A673 (cell line): ENCODE data around the gene CARMIL1.

ENCODE experiments used
- EZH2 ChIP-seq: fragments of 200-600 bp; sonication (generic); IDR thresholded peaks from 2 replicates; pipeline ENCODE4 v1.6.1; 2017; ENCODE audit warnings: borderline replicate concordance, low read depth, mild to moderate bottlenecking, mixed read lengths, antibody characterized with exemption, low read length; ENCODE audit not compliant: poor library complexity, severe bottlenecking
- TF ChIP-seq, protein P1 (sequence below): fragments of 300-800, 200-600 bp; sonication (generic); conservative IDR thresholded peaks from 2 replicates; pipeline ENCODE4 v1.5.1; 2017; ENCODE audit warnings: low read depth, mild to moderate bottlenecking, antibody characterized with exemption, low read length, moderate library complexity, mixed read lengths

- TF ChIP-seq, protein P1, sequence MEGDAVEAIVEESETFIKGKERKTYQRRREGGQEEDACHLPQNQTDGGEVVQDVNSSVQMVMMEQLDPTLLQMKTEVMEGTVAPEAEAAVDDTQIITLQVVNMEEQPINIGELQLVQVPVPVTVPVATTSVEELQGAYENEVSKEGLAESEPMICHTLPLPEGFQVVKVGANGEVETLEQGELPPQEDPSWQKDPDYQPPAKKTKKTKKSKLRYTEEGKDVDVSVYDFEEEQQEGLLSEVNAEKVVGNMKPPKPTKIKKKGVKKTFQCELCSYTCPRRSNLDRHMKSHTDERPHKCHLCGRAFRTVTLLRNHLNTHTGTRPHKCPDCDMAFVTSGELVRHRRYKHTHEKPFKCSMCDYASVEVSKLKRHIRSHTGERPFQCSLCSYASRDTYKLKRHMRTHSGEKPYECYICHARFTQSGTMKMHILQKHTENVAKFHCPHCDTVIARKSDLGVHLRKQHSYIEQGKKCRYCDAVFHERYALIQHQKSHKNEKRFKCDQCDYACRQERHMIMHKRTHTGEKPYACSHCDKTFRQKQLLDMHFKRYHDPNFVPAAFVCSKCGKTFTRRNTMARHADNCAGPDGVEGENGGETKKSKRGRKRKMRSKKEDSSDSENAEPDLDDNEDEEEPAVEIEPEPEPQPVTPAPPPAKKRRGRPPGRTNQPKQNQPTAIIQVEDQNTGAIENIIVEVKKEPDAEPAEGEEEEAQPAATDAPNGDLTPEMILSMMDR, result no peak
- TF ChIP-seq EZH2, result no peak
Observed at GRCh38 chr6:25525078-25525477, 245.9 kb downstream of the CARMIL1 start.
